ENCODE results near the gene CMYA5.
"Not testable (repeated sequence)": the region's sequence is repeated elsewhere in the genome, so short reads cannot be mapped to it uniquely, and the experiment has no call there.

The CMYA5 gene

GRCh38 chr5:79689541-79690466, at the start of gene CMYA5:
Gene CMYA5, plus strand, starts transcription at chr5:79689836. Its CDS starts 72 bp downstream, at chr5:79689908.
- peak; percentile 71 for DNase-seq

GRCh38 chr5:79640571-79641055, 49.0 kb upstream of the CMYA5 start:
- DNase-seq = no peak

- DNase-seq = no peak
Observed at GRCh38 chr5:79641414-79641813, 48.2 kb upstream of the CMYA5 start.

DNA sequence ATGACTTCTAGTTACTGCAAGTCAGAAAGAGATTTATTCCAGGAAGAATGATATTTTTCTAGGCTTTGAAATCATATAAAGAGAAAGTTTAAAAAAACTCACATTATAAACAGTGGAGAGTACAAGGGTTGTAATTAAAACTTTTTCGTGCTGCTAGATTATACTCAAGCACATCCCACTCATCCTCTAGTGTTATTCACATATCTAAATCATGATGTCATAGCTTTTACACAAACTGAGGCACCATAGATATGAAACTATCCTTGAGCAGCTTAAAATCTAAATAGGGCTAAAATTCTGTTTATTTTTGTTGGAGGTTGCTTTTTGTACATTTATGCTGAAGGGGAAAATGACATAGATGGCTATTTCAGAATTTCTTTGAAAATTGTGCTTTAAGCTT, 47.4 kb upstream of the CMYA5 start:
- no peak for DNase-seq

- no peak for DNase-seq
Observed at GRCh38 chr5:79653843-79654242, 35.8 kb upstream of the CMYA5 start.

DNA sequence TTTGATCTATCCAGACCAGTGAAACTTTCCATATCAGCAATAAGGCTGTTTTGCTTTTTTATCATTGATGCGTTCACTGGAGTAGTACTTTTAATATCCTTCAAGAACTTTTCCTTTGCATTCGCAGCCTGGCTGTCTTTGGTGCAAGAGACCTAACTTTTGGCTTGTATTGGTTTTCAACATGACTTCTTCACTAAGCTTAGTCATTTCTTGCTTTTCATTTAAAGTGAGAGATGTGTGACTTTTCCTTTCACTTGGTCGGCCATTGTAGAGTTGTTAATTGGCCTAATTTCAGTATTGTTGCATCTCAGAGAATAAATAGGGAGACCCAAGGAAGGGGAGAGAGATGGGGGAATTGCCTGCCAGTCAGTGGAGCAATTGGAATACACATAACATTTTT, 26.4 kb upstream of the CMYA5 start:
- DNase-seq = no peak

DNA sequence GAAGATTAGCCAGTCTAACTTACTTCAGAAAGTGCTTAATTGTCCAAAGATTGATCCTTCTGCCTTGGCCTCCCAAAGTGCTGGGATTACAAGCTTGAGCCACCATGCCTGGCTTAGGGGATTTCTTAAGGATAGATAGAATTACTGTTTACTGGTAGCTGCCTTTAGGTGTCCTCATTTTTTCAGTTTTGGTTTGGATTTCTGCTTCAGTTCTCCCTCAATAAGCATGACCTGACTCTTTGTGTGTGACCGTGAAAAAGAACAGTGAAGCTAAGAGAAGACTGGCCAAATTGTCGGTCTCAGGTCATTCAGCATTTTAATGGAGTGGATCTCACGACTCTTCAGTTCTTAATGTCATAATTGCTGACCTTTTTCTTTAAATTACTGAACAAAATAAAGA, 22.9 kb upstream of the CMYA5 start:
- no peak for DNase-seq

DNA sequence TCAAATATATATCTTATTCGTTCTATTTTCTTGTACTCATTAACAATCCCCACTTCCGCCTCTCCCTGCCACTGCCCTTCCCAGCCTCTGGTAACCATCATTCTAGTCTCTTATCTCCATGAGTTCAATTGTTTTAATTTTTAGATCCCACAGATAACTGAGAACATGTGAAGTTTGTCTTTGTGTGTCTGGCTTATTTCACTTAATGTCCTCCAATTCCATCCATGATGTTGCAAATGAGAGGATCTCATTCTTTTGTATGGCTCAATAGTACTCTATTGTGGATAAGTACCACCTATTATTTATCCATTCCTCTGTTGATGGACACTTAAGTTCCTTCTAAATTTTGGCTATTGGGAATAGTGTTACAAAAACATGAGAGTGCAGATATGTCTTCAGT, 17.2 kb upstream of the CMYA5 start:
- DNase-seq = no peak

DNA sequence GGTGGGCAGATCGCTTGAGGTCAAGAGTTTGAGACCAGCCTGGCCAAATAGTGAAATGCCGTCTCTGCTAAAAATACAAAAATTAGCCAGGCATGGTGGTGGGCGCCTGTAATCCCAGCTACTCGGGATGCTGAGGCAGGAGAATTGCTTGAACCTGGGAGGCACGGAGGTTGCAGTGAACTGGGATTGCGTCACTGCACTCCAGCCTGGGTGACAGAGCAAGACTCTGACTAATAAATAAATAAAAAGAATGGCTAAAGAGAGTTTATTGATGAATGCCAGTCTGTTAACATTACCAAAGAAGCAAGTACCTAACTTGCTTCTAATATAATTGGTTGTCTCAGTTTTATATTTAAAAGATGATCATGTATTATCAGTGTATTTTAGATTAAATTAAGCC, 13.3 kb upstream of the CMYA5 start:
- DNase-seq = not testable (repeated sequence)

- not testable (repeated sequence) for DNase-seq
Observed at GRCh38 chr5:79682102-79682501, 7.5 kb upstream of the CMYA5 start.

DNA sequence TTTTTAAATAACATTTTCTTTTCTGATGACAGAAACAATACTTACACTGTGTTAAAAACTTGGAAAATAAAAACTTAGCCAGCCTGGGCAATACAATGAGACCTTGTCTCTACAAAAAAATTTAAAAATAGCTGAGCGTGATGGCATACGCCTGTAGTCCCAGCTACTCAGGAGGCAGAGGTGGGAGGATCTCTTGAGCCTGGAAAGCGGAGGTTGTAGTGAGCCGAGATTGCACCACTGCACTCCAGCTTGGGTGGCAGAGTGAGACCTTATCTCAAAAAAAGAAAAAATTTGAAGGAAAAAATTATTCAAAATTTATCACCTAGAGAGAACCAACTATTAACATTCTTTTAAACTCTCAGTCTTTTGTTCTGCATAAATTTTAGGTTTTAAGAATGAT, 4.9 kb upstream of the CMYA5 start:
- no peak for DNase-seq

DNA sequence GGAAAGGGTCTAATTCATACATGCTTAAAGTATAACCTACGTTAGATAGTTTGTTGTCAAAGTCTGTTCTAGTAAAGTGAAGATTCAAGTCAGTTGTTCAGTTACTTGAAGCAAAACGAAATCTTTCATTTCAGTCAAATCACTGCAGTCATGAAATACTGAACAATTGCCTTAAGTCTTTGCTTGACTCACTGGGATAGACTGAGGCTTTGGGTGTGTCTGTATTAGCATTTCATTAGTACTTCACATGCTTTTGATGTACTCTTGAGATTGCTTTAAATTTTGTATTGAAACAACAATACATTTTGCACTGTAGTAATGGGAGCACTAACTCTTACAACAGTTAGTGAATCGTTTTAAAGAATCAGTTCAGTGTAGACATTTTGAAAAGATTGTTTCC, 4.0 kb upstream of the CMYA5 start:
- DNase-seq = no peak

GRCh38 chr5:79686799-79687198, 2.8 kb upstream of the CMYA5 start:
- no peak for DNase-seq

DNA sequence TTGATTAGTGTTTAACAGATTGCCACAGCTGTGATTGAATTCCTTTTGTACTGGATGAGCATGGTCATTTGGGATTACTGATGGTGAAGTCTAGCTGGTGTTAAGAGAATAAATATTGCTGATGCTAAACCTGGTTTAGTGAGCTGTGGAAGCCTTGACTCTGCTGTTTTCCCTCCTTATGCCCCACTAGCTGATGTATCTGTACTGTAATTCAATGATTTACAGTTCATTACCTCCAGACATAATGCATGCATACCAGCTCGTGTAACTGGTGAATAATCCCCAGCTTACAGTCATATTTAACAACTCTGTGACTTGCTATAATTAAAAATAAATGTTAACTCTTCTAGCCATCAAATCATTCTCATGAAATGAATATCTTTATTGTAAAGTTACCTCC, 1.7 kb upstream of the CMYA5 start:
- DNase-seq = no peak

- no peak for DNase-seq
Observed at GRCh38 chr5:79691007-79691406, 1.4 kb downstream of the CMYA5 start.

DNA sequence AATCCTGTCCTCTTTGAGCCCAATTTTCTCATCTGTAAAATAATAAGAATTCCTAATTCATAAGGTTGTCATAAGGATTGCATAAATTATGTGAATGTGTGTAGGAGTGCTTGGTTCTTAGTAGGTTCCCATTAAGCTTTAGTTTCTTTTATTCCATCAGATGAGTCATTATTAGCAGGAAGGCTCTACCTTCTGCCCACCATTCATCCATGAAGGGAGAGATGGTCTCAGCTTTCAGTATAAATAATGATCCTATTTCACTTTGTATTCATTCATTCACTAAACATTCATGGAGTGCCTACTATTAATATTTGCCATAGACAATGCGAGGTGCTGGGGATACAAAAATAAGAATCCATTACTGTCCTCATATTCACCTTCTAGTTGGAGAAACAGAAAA, 3.0 kb downstream of the CMYA5 start:
- DNase-seq = no peak

DNA sequence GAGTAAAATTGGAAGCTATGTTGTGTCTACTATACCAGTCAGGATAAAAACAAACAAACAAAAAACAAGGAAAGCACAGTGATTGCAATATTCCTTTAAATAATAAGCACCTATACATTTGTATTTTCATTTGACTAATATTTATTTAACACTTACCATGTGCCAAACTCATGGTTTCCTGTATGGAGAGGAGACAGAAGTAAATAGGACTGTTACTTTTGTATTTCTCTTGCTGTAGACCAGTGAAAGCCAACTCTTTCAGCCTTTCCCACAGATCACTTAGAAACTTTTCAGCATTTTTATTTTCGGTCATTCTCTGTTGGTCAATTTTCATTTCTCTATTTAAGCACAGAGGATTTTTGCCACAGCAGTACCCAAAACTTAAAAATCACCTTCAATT, 4.5 kb downstream of the CMYA5 start:
- DNase-seq = no peak

DNA sequence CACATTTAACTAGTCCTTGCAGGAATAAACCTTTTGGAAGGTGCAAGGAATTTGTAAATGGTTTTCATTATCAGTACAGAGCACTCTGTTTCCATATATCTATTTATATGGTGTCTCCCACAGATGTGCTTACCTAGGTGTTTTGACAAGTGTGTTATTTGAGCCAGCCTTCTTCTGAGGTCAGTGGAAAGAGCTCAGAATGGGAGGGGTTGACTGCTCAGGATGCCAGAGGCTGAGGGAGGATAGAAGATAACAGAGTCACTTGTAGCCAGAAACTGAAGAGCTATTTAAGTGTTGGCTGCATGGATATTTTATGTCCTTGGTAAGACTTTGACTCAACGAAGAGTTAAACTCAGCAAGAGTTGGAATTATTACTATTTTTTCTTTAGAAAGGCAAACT, 5.0 kb downstream of the CMYA5 start:
- DNase-seq = no peak

DNA sequence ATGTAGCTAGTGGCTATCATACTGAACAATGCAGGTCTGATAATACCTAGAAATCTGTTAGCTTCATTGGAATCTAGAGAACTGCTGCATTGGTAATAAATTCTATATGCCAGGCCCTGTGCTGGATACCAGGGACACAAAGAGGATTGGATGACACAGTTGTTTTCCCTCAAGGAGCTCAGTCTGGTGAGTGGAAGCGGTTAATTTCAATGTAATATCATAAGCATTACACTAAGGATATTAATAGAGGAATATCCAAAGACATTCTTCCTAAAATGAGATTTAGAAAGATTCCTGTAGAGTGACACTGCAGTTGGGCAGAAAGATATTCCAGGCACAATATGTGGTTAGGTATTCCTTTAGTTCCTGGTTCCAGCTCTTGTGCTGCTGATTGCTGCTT, 5.9 kb downstream of the CMYA5 start:
- DNase-seq = no peak

GRCh38 chr5:79697222-79698170, 7.9 kb downstream of the CMYA5 start:
- no peak for DNase-seq

GRCh38 chr5:79699763-79700400, 10.2 kb downstream of the CMYA5 start:
- no peak for DNase-seq

DNA sequence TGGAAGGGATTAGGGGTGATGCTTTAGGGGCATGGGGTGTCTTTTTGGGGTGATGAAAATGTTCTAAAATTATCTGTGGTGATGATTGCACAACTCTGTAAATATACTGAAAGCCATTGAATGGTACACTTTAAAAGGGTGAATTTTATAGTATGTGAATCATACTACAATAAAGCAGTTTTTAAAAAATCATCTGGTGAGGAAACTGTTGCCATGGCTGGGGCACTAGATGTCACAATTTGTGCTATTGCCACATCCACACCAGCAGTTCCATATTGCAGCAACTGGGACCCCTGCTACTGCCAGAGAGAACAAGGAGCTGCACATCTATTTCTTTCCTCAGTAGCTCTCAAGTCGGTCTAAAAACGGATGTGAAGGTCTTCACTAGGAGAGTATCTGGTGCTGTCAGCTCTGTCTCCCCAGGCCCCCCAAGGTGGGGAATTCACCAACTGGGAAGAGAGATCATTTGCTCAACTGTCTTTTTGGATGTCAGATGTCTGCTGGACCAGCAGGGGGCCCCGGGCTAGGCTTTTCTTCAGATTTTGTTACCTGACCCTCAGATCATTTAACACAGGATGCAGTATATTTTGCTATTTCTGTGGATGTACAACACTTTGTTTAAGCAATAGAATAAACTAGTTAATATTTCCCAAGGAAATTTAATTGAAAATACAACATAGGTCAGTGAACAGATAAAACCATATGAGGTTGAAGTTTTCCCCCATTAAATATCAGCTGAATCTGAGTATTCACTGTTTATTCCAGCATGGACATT, 13.2 kb downstream of the CMYA5 start:
- no peak for DNase-seq

DNA sequence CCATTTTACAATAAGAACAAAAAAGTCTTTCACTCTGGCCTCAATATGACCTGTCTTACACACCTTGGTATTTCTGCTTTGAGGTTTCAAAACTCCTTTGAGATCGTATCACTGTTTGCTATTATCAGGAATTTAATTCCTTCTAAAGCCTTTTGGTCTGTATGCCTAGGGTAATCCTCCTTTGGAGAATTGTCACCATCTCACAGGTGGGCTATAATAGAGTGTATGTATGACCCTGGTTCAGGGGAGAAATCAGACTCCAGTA, 13.7 kb downstream of the CMYA5 start:
- no peak for DNase-seq

All from right forelimb (tissue), 1 donor.